Cardiac muscle cell (in vitro differentiated cells and primary cell): Measurements from ENCODE around the gene CAP1. TPM values are rescaled to one million over a fixed set of nuclear protein-coding genes. Genes with fewer than 3 reads are reported as not detected.
A peak's percentile ranks its signal among the peaks of the same experiment; 100 is the strongest.

ENCODE experiments used
- DNase-seq, 2 donors: peaks; one replicate each; pipeline versions ENCODE4 v3.0.0 to v3.0.0-alpha.2; 2010 to 2017; ENCODE audit warnings: low read depth in 1 of 2, low spot score in 1 of 2
- H3K27ac ChIP-seq: fragments of 200-600 bp; sonication (generic); 2 replicates; pipeline ENCODE4 v1.5.1; 2016
- H3K27me3 ChIP-seq: fragments of 200-600 bp; sonication (generic); 2 replicates; pipeline ENCODE4 v1.6.0; 2016; ENCODE audit warnings: control low read depth
- H3K36me3 ChIP-seq: fragments of 200-600 bp; sonication (generic); 2 replicates; pipeline ENCODE4 v1.5.1; 2016; ENCODE audit warnings: control low read depth
- H3K4me1 ChIP-seq: fragments of 200-600 bp; sonication (generic); 2 replicates; pipeline ENCODE4 v1.8.1; 2017; ENCODE audit warnings: low read depth, mild to moderate bottlenecking, mixed run types
- H3K4me3 ChIP-seq: fragments of 200-600 bp; sonication (generic); 2 replicates; pipeline ENCODE4 v1.5.1; 2016; ENCODE audit warnings: mild to moderate bottlenecking
- H3K9me3 ChIP-seq: fragments of 200-600 bp; sonication (generic); 2 replicates; pipeline ENCODE4 v1.5.1; 2017; ENCODE audit warnings: low read depth, mild to moderate bottlenecking, control low read depth
- polyA plus RNA-seq: library from polyadenylated mRNA; unstranded; fragments of >200 nt; fragmentation: Nextera tagmentation; extraction: Ambion mirVana; gene quantifications from 2 replicates; pipeline ENCODE4 v1.2.1, GENCODE V29; 2016
- total RNA-seq: library from RNA; depleted of rRNA; stranded (reverse); fragments of >200 nt; gene quantifications from 2 replicates; pipeline ENCODE4 v1.2.3, GENCODE V29; 2016
- TF ChIP-seq, protein P1 (sequence below): IDR thresholded peaks from 2 replicates; pipeline ENCODE4 v1.5.1; 2012; ENCODE audit warnings: low read depth, mild to moderate bottlenecking, low read length

The CAP1 gene
- total and polyA plus RNA-seq, 2 experiments from 2014 or later: 64.2 to 92.8 TPM

DNA sequence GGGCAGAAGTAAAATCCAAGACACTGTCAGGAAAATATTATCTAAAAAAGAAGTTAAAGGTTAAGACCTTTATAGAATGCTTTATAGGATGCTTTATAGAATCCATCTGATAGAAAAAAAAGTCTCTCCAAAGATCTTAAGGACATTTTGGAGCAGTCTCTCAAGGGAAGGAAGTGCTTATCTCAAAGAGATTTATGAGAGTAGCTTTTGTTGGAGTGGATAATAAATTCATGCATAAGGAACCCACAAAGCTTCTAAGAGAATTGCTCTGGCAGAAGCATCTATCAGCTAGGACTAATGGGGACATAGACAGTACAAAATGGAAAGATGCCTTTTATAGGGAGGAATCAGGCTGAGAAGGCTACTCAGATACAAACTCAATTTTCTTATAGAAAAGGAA, 12.9 kb upstream of the CAP1 start:
- H3K4me3 ChIP-seq: no peak overlapping the region
- H3K27me3 ChIP-seq: peaks cover 18% of the 10 kb centered on the region
- no peak overlapping the region for H3K27ac ChIP-seq
- no peaks in the 10 kb centered on the region for H3K36me3 ChIP-seq
- peaks cover 2% of the 10 kb centered on the region for H3K9me3 ChIP-seq
- no peak for DNase-seq
- TF ChIP-seq, protein P1, sequence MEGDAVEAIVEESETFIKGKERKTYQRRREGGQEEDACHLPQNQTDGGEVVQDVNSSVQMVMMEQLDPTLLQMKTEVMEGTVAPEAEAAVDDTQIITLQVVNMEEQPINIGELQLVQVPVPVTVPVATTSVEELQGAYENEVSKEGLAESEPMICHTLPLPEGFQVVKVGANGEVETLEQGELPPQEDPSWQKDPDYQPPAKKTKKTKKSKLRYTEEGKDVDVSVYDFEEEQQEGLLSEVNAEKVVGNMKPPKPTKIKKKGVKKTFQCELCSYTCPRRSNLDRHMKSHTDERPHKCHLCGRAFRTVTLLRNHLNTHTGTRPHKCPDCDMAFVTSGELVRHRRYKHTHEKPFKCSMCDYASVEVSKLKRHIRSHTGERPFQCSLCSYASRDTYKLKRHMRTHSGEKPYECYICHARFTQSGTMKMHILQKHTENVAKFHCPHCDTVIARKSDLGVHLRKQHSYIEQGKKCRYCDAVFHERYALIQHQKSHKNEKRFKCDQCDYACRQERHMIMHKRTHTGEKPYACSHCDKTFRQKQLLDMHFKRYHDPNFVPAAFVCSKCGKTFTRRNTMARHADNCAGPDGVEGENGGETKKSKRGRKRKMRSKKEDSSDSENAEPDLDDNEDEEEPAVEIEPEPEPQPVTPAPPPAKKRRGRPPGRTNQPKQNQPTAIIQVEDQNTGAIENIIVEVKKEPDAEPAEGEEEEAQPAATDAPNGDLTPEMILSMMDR: no peak
- no peaks in the 10 kb centered on the region for H3K4me1 ChIP-seq

DNA sequence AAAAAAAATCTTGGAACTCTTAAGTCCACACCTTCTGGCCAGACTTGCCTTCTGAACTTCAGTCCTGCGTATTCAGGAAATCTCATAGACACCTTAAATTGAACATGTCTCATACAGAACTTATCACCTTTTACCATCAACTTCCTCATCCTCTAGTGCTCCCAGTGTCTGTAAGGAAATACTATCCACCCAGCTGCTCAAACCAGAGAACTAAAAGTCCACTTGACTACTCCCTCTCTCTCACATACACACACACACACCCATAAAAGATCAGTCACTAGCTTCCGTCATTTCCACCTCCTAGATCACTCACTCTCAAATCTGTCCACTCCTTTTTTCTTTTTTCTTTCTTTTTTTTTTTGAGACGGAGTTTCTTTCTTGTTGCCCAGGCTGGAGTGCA, 10.9 kb upstream of the CAP1 start:
- TF ChIP-seq, protein P1: no peak
- H3K27me3 ChIP-seq: peaks cover 18% of the 10 kb centered on the region
- no peaks in the 10 kb centered on the region for H3K36me3 ChIP-seq
- H3K9me3 ChIP-seq: no peaks in the 10 kb centered on the region
- no peak overlapping the region for H3K4me3 ChIP-seq
- H3K4me1 ChIP-seq: no peaks in the 10 kb centered on the region
- no peak overlapping the region for H3K27ac ChIP-seq
- DNase-seq: no peak

DNA sequence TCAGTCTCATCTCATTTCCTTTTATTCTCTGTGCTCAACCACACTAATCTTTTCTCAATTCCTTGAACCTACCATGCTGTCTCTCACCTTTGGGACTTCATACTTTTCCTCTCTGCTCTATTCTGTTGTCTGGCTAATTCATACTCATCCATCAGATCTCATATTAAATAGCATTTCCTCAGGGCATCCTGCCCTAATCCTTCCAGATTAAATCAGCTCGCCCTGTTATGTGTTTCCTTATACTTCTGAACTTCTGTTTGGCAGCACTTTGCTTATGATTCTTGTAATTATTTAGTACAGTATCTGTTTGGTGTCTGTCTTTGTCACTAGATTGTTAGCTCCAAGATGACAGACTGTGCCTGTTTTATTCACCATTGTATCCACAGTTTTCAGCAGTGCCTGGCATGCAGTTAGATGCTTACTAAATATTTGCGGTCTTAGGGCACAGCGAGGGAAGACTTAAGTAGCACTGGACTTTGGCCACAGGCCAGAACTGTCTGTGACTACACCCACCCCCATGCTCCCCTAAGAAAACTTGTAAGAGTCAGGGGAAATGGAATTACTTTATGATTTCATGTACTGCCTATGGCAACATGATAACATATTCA, 9.9 kb upstream of the CAP1 start:
- H3K4me1 ChIP-seq: no peaks in the 10 kb centered on the region
- peaks cover 18% of the 10 kb centered on the region for H3K27me3 ChIP-seq
- no peak overlapping the region for H3K27ac ChIP-seq
- TF ChIP-seq, protein P1: no peak
- DNase-seq: peak in 1 of 2 donors; percentile 57
- H3K36me3 ChIP-seq: no peaks in the 10 kb centered on the region
- H3K9me3 ChIP-seq: no peaks in the 10 kb centered on the region
- no peak overlapping the region for H3K4me3 ChIP-seq

DNA sequence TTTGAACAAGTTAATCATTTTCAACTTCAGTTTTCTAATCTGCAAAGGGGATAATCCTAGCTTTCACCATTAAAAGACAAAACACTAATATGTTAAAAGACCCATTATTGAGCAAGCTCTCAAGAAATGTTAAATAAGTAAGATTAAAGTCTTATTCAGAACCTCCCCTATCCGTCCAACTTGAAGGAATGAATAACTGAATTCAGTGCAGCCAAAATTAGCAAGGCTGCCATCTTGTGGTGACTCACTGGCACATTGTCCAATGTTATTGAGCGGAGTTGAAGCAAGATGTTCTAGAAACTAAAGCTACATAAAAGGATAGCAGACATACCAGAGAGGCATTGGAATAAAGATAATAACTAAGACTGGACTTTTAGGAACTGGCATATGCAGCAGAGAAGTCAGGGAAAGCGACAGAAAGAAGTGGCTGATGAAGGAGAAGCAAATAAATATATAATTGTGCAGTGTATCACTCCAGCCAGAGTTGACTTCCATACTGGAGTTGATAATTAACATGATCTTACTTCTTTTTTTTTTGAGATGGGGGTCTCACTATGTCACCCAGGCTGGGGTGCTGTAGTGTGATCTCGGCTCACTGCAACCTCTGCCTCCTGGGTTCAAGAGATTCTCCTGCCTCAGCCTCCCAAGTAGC, 8.2 kb upstream of the CAP1 start:
- no peak overlapping the region for H3K4me3 ChIP-seq
- no peak overlapping the region for H3K27ac ChIP-seq
- TF ChIP-seq, protein P1: peak; percentile 65
- no peaks in the 10 kb centered on the region for H3K36me3 ChIP-seq
- H3K4me1 ChIP-seq: no peaks in the 10 kb centered on the region
- H3K27me3 ChIP-seq: peaks cover 15% of the 10 kb centered on the region
- DNase-seq: peak; percentile 66 to 81
- no peaks in the 10 kb centered on the region for H3K9me3 ChIP-seq

DNA sequence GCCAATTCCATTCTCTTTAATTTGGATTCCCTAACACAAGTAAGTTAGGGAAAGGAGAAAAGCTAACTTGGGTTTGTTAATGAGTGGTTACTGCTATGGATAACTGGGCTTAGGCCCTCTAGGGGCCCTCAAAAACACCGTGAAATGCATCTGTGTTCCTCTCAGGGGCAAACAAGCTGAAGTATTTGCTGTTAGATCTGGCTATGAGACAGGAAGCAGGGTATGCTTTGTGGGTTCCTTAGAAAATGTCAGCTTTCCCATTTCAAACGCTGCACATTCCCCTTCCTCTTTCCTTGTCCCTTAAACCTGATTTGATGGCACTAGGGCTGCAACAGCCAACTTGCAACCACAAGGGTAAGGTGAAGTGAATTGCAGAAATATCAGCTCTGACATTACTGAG, 5.7 kb upstream of the CAP1 start:
- H3K4me1 ChIP-seq: peaks cover 7% of the 10 kb centered on the region
- TF ChIP-seq, protein P1: no peak
- H3K27ac ChIP-seq: no peak overlapping the region
- no peak overlapping the region for H3K4me3 ChIP-seq
- H3K36me3 ChIP-seq: no peaks in the 10 kb centered on the region
- no peak for DNase-seq
- H3K27me3 ChIP-seq: peaks cover 5% of the 10 kb centered on the region
- no peaks in the 10 kb centered on the region for H3K9me3 ChIP-seq
